Endothelial cell of umbilical vein (primary cell): ENCODE measurements around the gene NAT10. TPM values are rescaled to one million over a fixed set of nuclear protein-coding genes. Genes with fewer than 3 reads are reported as not detected.
"Not testable (repeated sequence)": the region's sequence is repeated elsewhere in the genome, so short reads cannot be mapped to it uniquely, and the experiment has no call there.

Experiments
- BruUV-seq: library from RNA; stranded (reverse); fragments of 400-500 nt; replicated peaks from 2 replicates; lab custom pipeline; 2021; lab: Mats Ljungman, UMichigan
- CTCF ChIA-PET: fragments of 300-600, 350-600 bp; sonication (Branson Sonifier 250); formaldehyde crosslinking; loops from one replicate; lab custom pipeline; 2021; ENCODE audit warnings: antibody characterized with exemption, inconsistent platforms; lab: Charles Lee
- POLR2A ChIA-PET: fragments of 300-600, 350-600 bp; sonication (Branson Sonifier 250); formaldehyde crosslinking; loops from one replicate; lab custom pipeline; 2021; ENCODE audit warnings: antibody characterized with exemption, inconsistent platforms; lab: Charles Lee
- DNase-seq: peaks from one replicate; pipeline ENCODE4 v3.0.0-alpha.2; 2011; ENCODE audit warnings: low read depth, low spot score
- FAIRE-seq: peaks from 2 replicates; lab custom pipeline; 2011; peaks lifted over from hg19 to GRCh38; lab: Jason Lieb, UNC
- H2AFZ ChIP-seq: 2 replicates; pipeline ENCODE4 v1.6.0; 2012; ENCODE audit warnings: low read depth, low read length, control low read depth, inconsistent platforms
- H3K27ac ChIP-seq: 2 replicates; pipeline ENCODE4 v1.5.1; 2011; ENCODE audit warnings: low read depth, mild to moderate bottlenecking, control low read depth, low read length, moderate library complexity; ENCODE audit not compliant: insufficient read depth
- H3K27me3 ChIP-seq, 2 experiments: 2 replicates each; pipeline versions ENCODE4 v1.6.0 to v1.6.1; 2011; ENCODE audit warnings: low read length in 2 of 2, mixed read lengths in 1 of 2; ENCODE audit not compliant: control insufficient read depth in 2 of 2, insufficient read depth in 2 of 2
- H3K36me3 ChIP-seq, 2 experiments: 2 replicates in 1 of 2; 3 replicates in 1 of 2; pipeline ENCODE4 v1.5.1; 2011; ENCODE audit warnings: low read length in 2 of 2, mild to moderate bottlenecking in 1 of 2, moderate library complexity in 1 of 2; ENCODE audit not compliant: control insufficient read depth in 2 of 2, insufficient read depth in 2 of 2; ENCODE audit errors: extremely low read depth in 1 of 2
- H3K4me1 ChIP-seq: 3 replicates; pipeline ENCODE4 v1.5.1; 2011; ENCODE audit warnings: mild to moderate bottlenecking, low read length; ENCODE audit not compliant: control insufficient read depth, insufficient read depth; ENCODE audit errors: extremely low read depth
- H3K4me2 ChIP-seq: 2 replicates; pipeline ENCODE4 v1.6.1; 2011; ENCODE audit warnings: low read length, control low read depth, mixed read lengths; ENCODE audit not compliant: insufficient read depth
- H3K4me3 ChIP-seq, 3 experiments: fragments of 200-600 bp in 1 of 3; sonication (generic), shearing (Covaris generic) in 1 of 3; replicated peaks in 1 of 3; 2 replicates each; pipeline ENCODE4 v1.5.1; 2011 to 2016; ENCODE audit warnings: control low read depth in 3 of 3, low read length in 3 of 3, mild to moderate bottlenecking in 2 of 3, inconsistent platforms in 1 of 3, low read depth in 1 of 3, moderate library complexity in 1 of 3; ENCODE audit not compliant: insufficient read depth in 1 of 3
- H3K79me2 ChIP-seq: 2 replicates; pipeline ENCODE4 v1.6.0; 2012; ENCODE audit warnings: low read length, inconsistent platforms; ENCODE audit not compliant: control insufficient read depth, insufficient read depth
- H3K9ac ChIP-seq: replicated peaks from 2 replicates; pipeline ENCODE3; 2011; ENCODE audit warnings: low read length, control low read depth; ENCODE audit not compliant: insufficient read depth; ENCODE audit errors: extremely low read depth
- H3K9me1 ChIP-seq: replicated peaks from 3 replicates; pipeline ENCODE4 v1.6.0; 2011; ENCODE audit warnings: mild to moderate bottlenecking, low read length; ENCODE audit not compliant: control insufficient read depth, insufficient read depth; ENCODE audit errors: extremely low read depth
- H3K9me3 ChIP-seq: replicated peaks from 2 replicates; pipeline ENCODE4 v1.5.1; 2012; ENCODE audit warnings: low read length, inconsistent platforms; ENCODE audit not compliant: control insufficient read depth, insufficient read depth
- H4K20me1 ChIP-seq: replicated peaks from 2 replicates; pipeline ENCODE3; 2011; ENCODE audit warnings: mild to moderate bottlenecking, low read length; ENCODE audit not compliant: control insufficient read depth, insufficient read depth; ENCODE audit errors: extremely low read depth
- EZH2 ChIP-seq: IDR thresholded peaks from 2 replicates; pipeline ENCODE4 v1.6.1; 2012; ENCODE audit warnings: borderline replicate concordance, low read depth, mild to moderate bottlenecking, moderate library complexity, low read length, inconsistent platforms; ENCODE audit not compliant: severe bottlenecking
- FOS ChIP-seq: IDR thresholded peaks from 2 replicates; pipeline ENCODE4 v1.6.1; 2011; ENCODE audit warnings: mild to moderate bottlenecking, low read length, moderate library complexity, borderline replicate concordance; ENCODE audit not compliant: insufficient read depth
- MYC ChIP-seq: IDR thresholded peaks from one replicate; pipeline ENCODE4 v1.6.1; 2011; ENCODE audit warnings: mild to moderate bottlenecking, low read depth, low read length
- dilution Hi-C: fragments of 300-500 bp; cut with MboI; formaldehyde crosslinking; loops from one replicate; pipeline ENCODE4 v1.15.0; 2019; ENCODE audit warnings: low sequenced_read_pairs; ENCODE audit not compliant: extremely low pct_ligation_motif_present
- intact Hi-C: fragments of 100-400 bp; cut with micrococcal nuclease; formaldehyde crosslinking; loops from one replicate; pipeline ENCODE4 v1.10.0; 2022
- polyA plus RNA-seq, 4 experiments: library from polyadenylated mRNA; depleted of rRNA in 3 of 4; stranded (reverse) in 3 of 4; unstranded in 1 of 4; fragments of >200 nt; gene quantifications; 2 replicates each; pipeline versions ENCODE4 v1.2.1 to v1.2.3, GENCODE V29; 2011 to 2012; ENCODE audit warnings: missing spikeins in 1 of 4
- total RNA-seq: library from RNA; stranded (reverse); gene quantifications from 2 replicates; pipeline ENCODE4 v1.2.3, GENCODE V29; 2021

NAT10 gene
- total and polyA plus RNA-seq, 2 donors (not counting 3 experiments of a cell fraction or from before 2014, with no cell fraction given): 32.0 to 57.6 TPM

DNA sequence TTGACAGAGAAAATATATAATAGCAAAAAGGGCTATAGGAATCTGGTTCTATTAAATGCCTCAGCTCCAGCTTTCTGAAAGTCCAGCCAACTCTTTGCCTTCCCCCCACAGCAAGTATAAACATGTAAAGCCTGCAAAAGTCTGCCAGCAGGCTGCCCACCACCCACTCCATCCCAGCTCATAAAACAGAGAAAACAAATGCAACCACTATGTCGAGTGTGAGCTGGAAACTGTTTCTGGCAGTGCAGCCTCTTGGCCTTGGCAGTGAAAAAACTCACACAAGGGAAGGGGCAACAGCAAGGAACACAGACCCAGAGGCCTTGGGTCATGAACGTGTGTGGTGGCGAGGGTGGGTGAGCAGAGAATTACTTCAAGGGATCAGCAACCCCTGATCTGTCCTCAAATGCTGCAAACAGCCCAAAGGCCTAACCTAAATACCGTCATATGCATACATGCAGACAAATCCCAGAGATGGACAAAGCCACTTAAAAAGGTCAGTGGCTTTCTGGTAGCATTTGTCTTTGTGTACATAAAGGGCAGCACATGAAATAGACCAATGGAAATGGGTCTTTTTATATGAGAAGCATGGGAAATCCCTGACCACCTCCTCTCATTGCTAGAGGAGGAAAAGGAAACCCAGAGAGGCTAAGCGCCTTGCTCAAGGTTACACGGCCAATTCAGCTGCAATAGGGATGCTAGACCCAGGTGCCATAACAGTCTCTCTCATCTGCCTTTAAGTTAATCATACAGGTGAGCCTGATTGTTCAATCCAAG, 74.8 kb downstream of the NAT10 start:
- Histone ChIP-seq H3K27me3 (peaks cover 3 to 5% of the 10 kb centered on the region in 2 experiments), H3K36me3 (no peaks in the 10 kb centered on the region), H3K9me3 (no peaks in the 10 kb centered on the region), H3K79me2 (no peaks in the 10 kb centered on the region), H3K4me2 (no peak overlapping the region), H3K9me1 (no peaks in the 10 kb centered on the region), H3K9ac (no peak overlapping the region), H2AFZ (no peak overlapping the region), H3K4me3 (no peak overlapping the region), H3K27ac (no peak overlapping the region), H4K20me1 (no peaks in the 10 kb centered on the region), H3K4me1 (no peaks in the 10 kb centered on the region)
- FAIRE-seq (no peak), DNase-seq (no peak)
- no TSS peak for BruUV-seq
- CTCF ChIA-PET: interaction anchor here (1.0 to 2.2 kb wide), 3 partner anchors 10 to 178 kb away, joined by 3 to 8 read pairs (median 5); partner anchors contain the start of gene ABTB2
- POLR2A ChIA-PET: no interaction called here
- intact Hi-C loops: no loop called here
- dilution Hi-C loops: no loop called here
- no peak for TF ChIP-seq FOS
- TF ChIP-seq EZH2: no peak
- TF ChIP-seq MYC: no peak

DNA sequence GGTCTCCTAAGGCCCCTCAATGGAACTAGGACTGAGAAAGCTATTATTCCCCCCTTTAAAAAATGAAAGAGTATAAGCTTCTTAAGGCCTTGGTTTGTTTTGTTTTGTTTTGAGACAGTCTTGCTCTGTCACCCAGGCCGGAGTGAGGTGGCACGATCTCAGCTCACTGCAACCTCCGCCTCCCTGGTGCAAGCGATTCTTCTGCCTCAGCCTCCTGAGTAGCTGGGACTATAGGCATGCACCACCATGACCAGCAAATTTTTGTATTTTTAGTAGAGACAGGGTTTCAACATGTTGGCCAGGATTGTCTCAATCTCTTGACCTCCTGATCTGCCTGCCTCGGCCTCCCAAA, 75.4 kb downstream of the NAT10 start:
- dilution Hi-C loops, H3K36me3 ChIP-seq, POLR2A ChIA-PET, H3K79me2 ChIP-seq, H3K9ac ChIP-seq, H3K9me1 ChIP-seq, H3K27ac ChIP-seq, intact Hi-C loops, H3K4me2 ChIP-seq, H3K27me3 ChIP-seq, CTCF ChIA-PET, H3K4me3 ChIP-seq, H3K4me1 ChIP-seq, DNase-seq, H4K20me1 ChIP-seq, BruUV-seq, H2AFZ ChIP-seq, FAIRE-seq, H3K9me3 ChIP-seq: not testable (repeated sequence)
